ENCODE results near the gene BIRC3.
A peak's percentile ranks its signal among the peaks of the same experiment; 100 is the strongest.

GRCh38 chr11:102341844-102342318 is 24.6 kb downstream of the BIRC3 start:
- no peak for TF ChIP-seq POLR2A (IDR thresholded peaks at IDR 0.05; ENCODE audit: control extremely low read depth in 1 of 2, low read depth in 2 of 2, low read length in 2 of 2)
- TF ChIP-seq GABPA (IDR thresholded peaks at IDR 0.05; ENCODE audit: borderline replicate concordance, insufficient read depth, low read length), result no peak
- TF ChIP-seq CTCF (IDR thresholded peaks at IDR 0.05; ENCODE audit: control extremely low read depth in 1 of 3, insufficient read depth in 1 of 3, low read depth in 1 of 3, low read length in 3 of 3), result peak; percentile 35 to 92 (median 81)
- TF ChIP-seq, protein P1, sequence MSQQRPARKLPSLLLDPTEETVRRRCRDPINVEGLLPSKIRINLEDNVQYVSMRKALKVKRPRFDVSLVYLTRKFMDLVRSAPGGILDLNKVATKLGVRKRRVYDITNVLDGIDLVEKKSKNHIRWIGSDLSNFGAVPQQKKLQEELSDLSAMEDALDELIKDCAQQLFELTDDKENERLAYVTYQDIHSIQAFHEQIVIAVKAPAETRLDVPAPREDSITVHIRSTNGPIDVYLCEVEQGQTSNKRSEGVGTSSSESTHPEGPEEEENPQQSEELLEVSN (IDR thresholded peaks at IDR 0.05), result no peak
- TF ChIP-seq EZH2 (IDR thresholded peaks at IDR 0.05; ENCODE audit: low read depth, low read length, severe bottlenecking), result no peak
- TF ChIP-seq YY1 (IDR thresholded peaks at IDR 0.05; ENCODE audit: low read depth, low read length), result no peak
- TF ChIP-seq EGR1 (IDR thresholded peaks at IDR 0.05; ENCODE audit: borderline replicate concordance, low read depth, low read length), result no peak
- TF ChIP-seq MAFK (IDR thresholded peaks at IDR 0.05; ENCODE audit: low read depth, low read length), result no peak
